Kidney (tissue), 14 donors: Measurements from ENCODE around the gene CCNK. TPM values are rescaled to one million over a fixed set of nuclear protein-coding genes. Genes with fewer than 3 reads are reported as not detected.

Experiments
- DNase-seq, 5 donors: peaks; one replicate each; pipeline ENCODE4 v3.0.0-alpha.2; 2013 to 2020
- FAIRE-seq: peaks from 2 replicates; lab custom pipeline; 2012; peaks lifted over from hg19 to GRCh38; lab: Jason Lieb, UNC
- H3K27ac ChIP-seq, 2 donors: one replicate each; pipeline ENCODE4 v1.7.0; 2013; ENCODE audit warnings: low read depth in 2 of 2, low read length in 2 of 2, inconsistent platforms in 1 of 2
- H3K27me3 ChIP-seq: one replicate; pipeline ENCODE4 v1.7.1; 2013; ENCODE audit warnings: low read length, inconsistent platforms; ENCODE audit not compliant: control insufficient read depth, insufficient read depth
- H3K36me3 ChIP-seq, 3 donors: one replicate each; pipeline versions ENCODE4 v1.7.0 to v1.7.1; 2013; ENCODE audit warnings: low read length in 3 of 3, control low read depth in 1 of 3, inconsistent platforms in 1 of 3; ENCODE audit not compliant: insufficient read depth in 3 of 3, control insufficient read depth in 2 of 3
- H3K4me1 ChIP-seq, 3 donors: one replicate each; pipeline versions ENCODE4 v1.7.0 to v1.7.1; 2013; ENCODE audit warnings: low read length in 3 of 3, inconsistent platforms in 1 of 3, low read depth in 1 of 3; ENCODE audit not compliant: control insufficient read depth in 2 of 3, insufficient read depth in 2 of 3
- H3K4me3 ChIP-seq, 3 donors: one replicate each; pipeline versions ENCODE4 v1.7.0 to v1.8.1; 2013; ENCODE audit warnings: low read length in 3 of 3, control low read depth in 1 of 3, inconsistent platforms in 1 of 3
- H3K9ac ChIP-seq, 3 donors: one replicate each; pipeline versions ENCODE4 v1.7.0 to v1.7.1; 2013; ENCODE audit warnings: low read length in 3 of 3, control low read depth in 1 of 3, inconsistent platforms in 1 of 3
- H3K9me3 ChIP-seq, 3 donors: one replicate each; pipeline versions ENCODE4 v1.7.0 to v1.7.1; 2013; ENCODE audit warnings: low read length in 3 of 3, control low read depth in 1 of 3, inconsistent platforms in 1 of 3; ENCODE audit not compliant: control insufficient read depth in 2 of 3, insufficient read depth in 1 of 3
- CTCF ChIP-seq: IDR thresholded peaks from 3 replicates; pipeline ENCODE4 v1.5.1; 2012; ENCODE audit warnings: mild to moderate bottlenecking, moderate library complexity, borderline replicate concordance; ENCODE audit not compliant: insufficient read depth; ENCODE audit errors: extremely low read depth
- intact Hi-C: fragments of 100-400 bp; cut with DNase I; formaldehyde crosslinking; loops from one replicate; pipeline ENCODE4 v1.11.1; 2022
- polyA plus RNA-seq: library from polyadenylated mRNA; stranded (reverse); fragments of 350-450 nt; fragmentation: Illumina TruSeq; extraction: RNeasy Lipid Tissue Mini Kit (QIAGEN cat#74804); gene quantifications from one replicate; pipeline ENCODE4 v1.2.3, GENCODE V29; 2014; ENCODE audit warnings: low read depth, low replicate concordance; ENCODE audit not compliant: insufficient read depth
- total RNA-seq: library from RNA; stranded (reverse); fragmentation: NEBNext Ultra II Directional; extraction: Animal tissue kit (Norgen Biotek cat#: 25700); gene quantifications from one replicate; pipeline ENCODE4 v1.2.1, GENCODE V29; 2021
- donor health status: control.
- donor health status: control.
- donor health status: control.
- donor health status: control.
- donor health status: control.
- donor health status: DM: yes; HTN: yes; CAD: no.
- donor health status: Normal renal cell carcinoma (clear cell type).

CCNK gene
- total and polyA plus RNA-seq, 2 donors from 2014 or later, result 12.8 to 40.6 TPM

GRCh38 chr14:99548871-99549515, 67.8 kb downstream of the CCNK start:
- H3K4me1 ChIP-seq, result peaks cover 0 to 20% (median 17%) of the 10 kb centered on the region in 3 donors
- H3K4me3 ChIP-seq, result no peak overlapping the region
- H3K36me3 ChIP-seq, result no peaks in the 10 kb centered on the region
- H3K27ac ChIP-seq, result no peak overlapping the region
- intact Hi-C loops, result no loop called here
- H3K9ac ChIP-seq, result no peak overlapping the region
- DNase-seq (no peak), FAIRE-seq (no peak)
- H3K27me3 ChIP-seq, result no peaks in the 10 kb centered on the region
- TF ChIP-seq CTCF, result no peak
- H3K9me3 ChIP-seq, result no peaks in the 10 kb centered on the region

GRCh38 chr14:99549684-99550083, 68.5 kb downstream of the CCNK start:
- Histone ChIP-seq H3K4me1 (peaks cover 0 to 24% (median 21%) of the 10 kb centered on the region in 3 donors), H3K4me3 (no peak overlapping the region), H3K9me3 (no peaks in the 10 kb centered on the region), H3K27me3 (no peaks in the 10 kb centered on the region), H3K9ac (no peak overlapping the region), H3K36me3 (no peaks in the 10 kb centered on the region), H3K27ac (no peak overlapping the region)
- no peak for FAIRE-seq
- intact Hi-C loops, result no loop called here
- no peak for DNase-seq
- no peak for TF ChIP-seq CTCF

- no peak for TF ChIP-seq CTCF
- H3K9me3 ChIP-seq, result no peaks in the 10 kb centered on the region
- peaks cover 0 to 33% (median 25%) of the 10 kb centered on the region in 3 donors for H3K4me1 ChIP-seq
- H3K27me3 ChIP-seq, result no peaks in the 10 kb centered on the region
- H3K27ac ChIP-seq, result no peak overlapping the region
- no peak for DNase-seq
- H3K4me3 ChIP-seq, result no peak overlapping the region
- intact Hi-C loops, result no loop called here
- H3K9ac ChIP-seq, result no peak overlapping the region
- FAIRE-seq, result no peak
- H3K36me3 ChIP-seq, result no peaks in the 10 kb centered on the region
Observed at GRCh38 chr14:99550387-99550992, 69.3 kb downstream of the CCNK start.
